HCT116 (cell line): ENCODE data around the gene BLOC1S5. TPM values are rescaled to one million over a fixed set of nuclear protein-coding genes. Genes with fewer than 3 reads are reported as not detected.

Experiments used
- ATAC-seq: fragments of 200-7000 bp; cut with Tn5 transposase; 2 replicates; pipeline ENCODE4 v1.9.1; 2020; ENCODE audit warnings: mild to moderate bottlenecking, moderate library complexity
- BruUV-seq: library from RNA; stranded (reverse); fragments of 400-500 nt; replicated peaks from 2 replicates; lab custom pipeline; 2021; lab: Mats Ljungman, UMichigan
- CTCF ChIA-PET: fragments of 300-600 bp; sonication (Branson Sonifier 250); formaldehyde crosslinking; loops from one replicate; lab custom pipeline; 2021; ENCODE audit warnings: antibody characterized with exemption; lab: Charles Lee
- POLR2A ChIA-PET: fragments of 300-600, 350-600 bp; sonication (Branson Sonifier 250); formaldehyde crosslinking; loops from one replicate; lab custom pipeline; 2021; ENCODE audit warnings: antibody characterized with exemption; lab: Charles Lee
- RAD21 ChIA-PET, 2 experiments: fragments of 300-600 bp; sonication (Branson Sonifier 250); formaldehyde crosslinking; loops; one replicate each; lab custom pipeline; 2023; ENCODE audit warnings: low total read pairs in 2 of 2; ENCODE audit not compliant: uncharacterized antibody in 2 of 2, unreplicated experiment in 2 of 2, low non-redundant PET in 1 of 2; lab: Charles Lee
- DNase-seq: peaks from one replicate; pipeline ENCODE4 v3.0.0-alpha.2; 2010; ENCODE audit warnings: low read depth, low spot score
- H2AFZ ChIP-seq: fragments of 200-600 bp; shearing (Covaris generic), sonication (generic); 2 replicates; pipeline ENCODE4 v1.6.1; 2017; ENCODE audit warnings: low read depth, mixed run types, mixed read lengths, antibody characterized with exemption, low read length; ENCODE audit not compliant: poor library complexity, severe bottlenecking
- H3K27ac ChIP-seq: 2 replicates; pipeline ENCODE4 v1.5.1; 2012; ENCODE audit warnings: low read depth, low read length
- H3K27me3 ChIP-seq: fragments of 200-600 bp; sonication (generic); 2 replicates; pipeline ENCODE4 v1.6.1; 2016; ENCODE audit warnings: mixed run types, low read length, mixed read lengths; ENCODE audit not compliant: insufficient read depth
- H3K36me3 ChIP-seq, 2 experiments: fragments of 200-500 bp in 1 of 2; fragments of 200-600 bp in 1 of 2; sonication (Bioruptor generic) in 1 of 2; sonication (generic) in 1 of 2; 2 replicates each; pipeline versions ENCODE4 v1.5.1 to v1.6.1; 2014 to 2016; ENCODE audit warnings: low read length in 2 of 2, inconsistent platforms in 1 of 2, mixed read lengths in 1 of 2, mixed run types in 1 of 2; ENCODE audit not compliant: insufficient read depth in 2 of 2, control insufficient read depth in 1 of 2
- H3K4me1 ChIP-seq, 2 experiments: fragments of 200-600 bp in 1 of 2; sonication (generic) in 1 of 2; 2 replicates each; pipeline versions ENCODE4 v1.5.1 to v1.6.1; 2012 to 2017; ENCODE audit warnings: low read length in 2 of 2, inconsistent platforms in 1 of 2, mild to moderate bottlenecking in 1 of 2, mixed read lengths in 1 of 2, mixed run types in 1 of 2, moderate library complexity in 1 of 2; ENCODE audit not compliant: insufficient read depth in 2 of 2, control insufficient read depth in 1 of 2
- H3K4me2 ChIP-seq: fragments of 200-600 bp; sonication (generic); 2 replicates; pipeline ENCODE4 v1.6.1; 2017; ENCODE audit warnings: mixed run types, low read length, mixed read lengths
- H3K4me3 ChIP-seq, 2 experiments: fragments of 200-600 bp in 1 of 2; sonication (generic) in 1 of 2; replicated peaks in 1 of 2; 2 replicates each; pipeline ENCODE4 v1.5.1; 2011 to 2016; ENCODE audit warnings: low read length in 2 of 2, control low read depth in 1 of 2, low read depth in 1 of 2, mild to moderate bottlenecking in 1 of 2, mixed read lengths in 1 of 2, mixed run types in 1 of 2
- H3K79me2 ChIP-seq: fragments of 200-600 bp; sonication (generic); 2 replicates; pipeline ENCODE4 v1.6.1; 2017; ENCODE audit warnings: mild to moderate bottlenecking, mixed run types, low read length, moderate library complexity, mixed read lengths; ENCODE audit not compliant: insufficient read depth
- H3K9ac ChIP-seq: fragments of 200-600 bp; sonication (generic); 2 replicates; pipeline ENCODE4 v1.6.1; 2016; ENCODE audit warnings: low read length, mixed read lengths
- H3K9me2 ChIP-seq: fragments of 200-600 bp; sonication (generic), shearing (Covaris generic); 2 replicates; pipeline ENCODE4 v1.6.1; 2017; ENCODE audit warnings: mixed run types, mild to moderate bottlenecking, moderate library complexity; ENCODE audit not compliant: insufficient read depth
- H3K9me3 ChIP-seq, 2 experiments: fragments of 200-500 bp in 1 of 2; fragments of 200-600 bp in 1 of 2; sonication (Bioruptor generic) in 1 of 2; sonication (generic) in 1 of 2; 2 replicates each; pipeline ENCODE4 v1.6.1; 2014 to 2017; ENCODE audit warnings: low read length in 2 of 2, mixed read lengths in 2 of 2, inconsistent platforms in 1 of 2, low read depth in 1 of 2, mild to moderate bottlenecking in 1 of 2, mixed run types in 1 of 2, moderate library complexity in 1 of 2; ENCODE audit not compliant: control insufficient read depth in 1 of 2, insufficient read depth in 1 of 2
- H4K20me1 ChIP-seq: fragments of 200-600 bp; sonication (generic), shearing (Covaris generic); 2 replicates; pipeline ENCODE4 v1.6.1; 2017; ENCODE audit warnings: mixed run types, mild to moderate bottlenecking, moderate library complexity; ENCODE audit not compliant: insufficient read depth
- CBX3 ChIP-seq: IDR thresholded peaks from 2 replicates; pipeline ENCODE4 v1.6.1; 2012; ENCODE audit warnings: low read depth
- CEBPB ChIP-seq: IDR thresholded peaks from 2 replicates; pipeline ENCODE4 v1.6.1; 2012; ENCODE audit warnings: low read depth
- ELF1 ChIP-seq: IDR thresholded peaks from 2 replicates; pipeline ENCODE4 v1.6.1; 2012; ENCODE audit warnings: low read depth, borderline replicate concordance
- SIN3A ChIP-seq: IDR thresholded peaks from 2 replicates; pipeline ENCODE4 v1.6.1; 2012; ENCODE audit warnings: low read depth
- ZBTB33 ChIP-seq: IDR thresholded peaks from 2 replicates; pipeline ENCODE4 v1.6.1; 2011; ENCODE audit warnings: mild to moderate bottlenecking, low read length, moderate library complexity; ENCODE audit not compliant: insufficient replicate concordance; ENCODE audit errors: extremely low read depth
- ZFX ChIP-seq: fragments of 450-650 bp; IDR thresholded peaks from 2 replicates; pipeline ENCODE4 v1.6.1; 2017
- intact Hi-C: fragments of 100-400 bp; cut with micrococcal nuclease; formaldehyde crosslinking; loops from 2 replicates; pipeline ENCODE4 v1.10.0; 2022
- total RNA-seq: library from RNA; stranded (reverse); gene quantifications from one replicate; pipeline ENCODE4 v1.2.1, GENCODE V29; 2021; ENCODE audit not compliant: unreplicated experiment
- TF ChIP-seq, protein P1 (sequence below): IDR thresholded peaks from 2 replicates; pipeline ENCODE4 v1.6.1; 2012; ENCODE audit warnings: low read depth

BLOC1S5 gene
- total RNA-seq, 1 experiment from 2014 or later, result 12.0 TPM

- TF ChIP-seq, protein P1, sequence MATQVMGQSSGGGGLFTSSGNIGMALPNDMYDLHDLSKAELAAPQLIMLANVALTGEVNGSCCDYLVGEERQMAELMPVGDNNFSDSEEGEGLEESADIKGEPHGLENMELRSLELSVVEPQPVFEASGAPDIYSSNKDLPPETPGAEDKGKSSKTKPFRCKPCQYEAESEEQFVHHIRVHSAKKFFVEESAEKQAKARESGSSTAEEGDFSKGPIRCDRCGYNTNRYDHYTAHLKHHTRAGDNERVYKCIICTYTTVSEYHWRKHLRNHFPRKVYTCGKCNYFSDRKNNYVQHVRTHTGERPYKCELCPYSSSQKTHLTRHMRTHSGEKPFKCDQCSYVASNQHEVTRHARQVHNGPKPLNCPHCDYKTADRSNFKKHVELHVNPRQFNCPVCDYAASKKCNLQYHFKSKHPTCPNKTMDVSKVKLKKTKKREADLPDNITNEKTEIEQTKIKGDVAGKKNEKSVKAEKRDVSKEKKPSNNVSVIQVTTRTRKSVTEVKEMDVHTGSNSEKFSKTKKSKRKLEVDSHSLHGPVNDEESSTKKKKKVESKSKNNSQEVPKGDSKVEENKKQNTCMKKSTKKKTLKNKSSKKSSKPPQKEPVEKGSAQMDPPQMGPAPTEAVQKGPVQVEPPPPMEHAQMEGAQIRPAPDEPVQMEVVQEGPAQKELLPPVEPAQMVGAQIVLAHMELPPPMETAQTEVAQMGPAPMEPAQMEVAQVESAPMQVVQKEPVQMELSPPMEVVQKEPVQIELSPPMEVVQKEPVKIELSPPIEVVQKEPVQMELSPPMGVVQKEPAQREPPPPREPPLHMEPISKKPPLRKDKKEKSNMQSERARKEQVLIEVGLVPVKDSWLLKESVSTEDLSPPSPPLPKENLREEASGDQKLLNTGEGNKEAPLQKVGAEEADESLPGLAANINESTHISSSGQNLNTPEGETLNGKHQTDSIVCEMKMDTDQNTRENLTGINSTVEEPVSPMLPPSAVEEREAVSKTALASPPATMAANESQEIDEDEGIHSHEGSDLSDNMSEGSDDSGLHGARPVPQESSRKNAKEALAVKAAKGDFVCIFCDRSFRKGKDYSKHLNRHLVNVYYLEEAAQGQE, result no peak
- peak; percentile 78 for TF ChIP-seq SIN3A
- no peak for TF ChIP-seq ELF1
These were observed 38.2 kb upstream of the BLOC1S5 start, which contains the start of gene EEF1E1 (continued) for GRCh38 chr6:8102122-8102958.

- H3K79me2 ChIP-seq, result peaks cover 70% of the 10 kb centered on the region
- intact Hi-C loops, result no loop called here
- H3K4me3 ChIP-seq, result peak overlapping the region in 1 of 2 experiments; percentile 22; a peak in 2 of 4 replicates
- H3K27me3 ChIP-seq, result no peaks in the 10 kb centered on the region
- BruUV-seq, result no TSS peak
- peaks cover 4% of the 10 kb centered on the region; the same call in 1 of the 2 replicates for H4K20me1 ChIP-seq
- no peak overlapping the region for H3K9ac ChIP-seq
- POLR2A ChIA-PET, result no interaction called here
- H2AFZ ChIP-seq, result no peak overlapping the region
- no peaks in the 10 kb centered on the region for H3K9me3 ChIP-seq
- peak overlapping the region; percentile 49 for H3K4me2 ChIP-seq
- ATAC-seq, result no peak
- H3K36me3 ChIP-seq, result peaks cover 16 to 29% of the 10 kb centered on the region in 2 experiments
- CTCF ChIA-PET, result no interaction called here
- RAD21 ChIA-PET, result no interaction called here
- peaks cover 17 to 19% of the 10 kb centered on the region in 2 experiments for H3K4me1 ChIP-seq
- no peak overlapping the region for H3K27ac ChIP-seq
- no peaks in the 10 kb centered on the region for H3K9me2 ChIP-seq
- no peak for DNase-seq
- TF ChIP-seq ZFX (no peak), ZBTB33 (no peak), CEBPB (0 out of 2 replicates have a peak, but pooled peaks have one; percentile 15), CBX3 (no peak)
These were observed 36.1 kb upstream of the BLOC1S5 start for GRCh38 chr6:8100159-8100854.
